ENCODE measurements around the gene LPP. TPM values are rescaled to one million over a fixed set of nuclear protein-coding genes. Genes with fewer than 3 reads are reported as not detected.

Gene LPP
- total and polyA plus RNA-seq, 8 donors: 4.9 to 84.4 (median 45.9) TPM

DNA sequence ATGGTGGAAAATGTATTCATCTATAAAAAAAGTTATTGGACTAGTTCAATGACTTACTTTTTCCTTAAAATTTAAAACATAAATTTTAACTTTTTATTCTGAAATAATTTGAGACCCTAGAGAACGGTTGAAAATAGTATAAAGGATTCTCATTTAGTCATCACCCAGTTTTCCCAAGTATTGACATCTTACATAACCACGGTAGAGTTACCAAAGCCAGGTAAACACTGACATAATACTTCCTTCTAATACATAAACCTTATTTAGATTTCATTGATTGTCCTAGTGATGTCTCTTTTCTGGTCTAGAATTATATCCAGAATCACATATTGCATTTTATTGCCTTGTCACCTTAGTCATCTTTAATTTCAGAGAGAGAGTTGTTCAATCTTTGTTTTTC is 319.1 kb downstream of the LPP start:
- H3K4me1 ChIP-seq: peaks cover 0 to 7% (median 0%) of the 10 kb centered on the region in 3 donors
- TF ChIP-seq, protein P1, sequence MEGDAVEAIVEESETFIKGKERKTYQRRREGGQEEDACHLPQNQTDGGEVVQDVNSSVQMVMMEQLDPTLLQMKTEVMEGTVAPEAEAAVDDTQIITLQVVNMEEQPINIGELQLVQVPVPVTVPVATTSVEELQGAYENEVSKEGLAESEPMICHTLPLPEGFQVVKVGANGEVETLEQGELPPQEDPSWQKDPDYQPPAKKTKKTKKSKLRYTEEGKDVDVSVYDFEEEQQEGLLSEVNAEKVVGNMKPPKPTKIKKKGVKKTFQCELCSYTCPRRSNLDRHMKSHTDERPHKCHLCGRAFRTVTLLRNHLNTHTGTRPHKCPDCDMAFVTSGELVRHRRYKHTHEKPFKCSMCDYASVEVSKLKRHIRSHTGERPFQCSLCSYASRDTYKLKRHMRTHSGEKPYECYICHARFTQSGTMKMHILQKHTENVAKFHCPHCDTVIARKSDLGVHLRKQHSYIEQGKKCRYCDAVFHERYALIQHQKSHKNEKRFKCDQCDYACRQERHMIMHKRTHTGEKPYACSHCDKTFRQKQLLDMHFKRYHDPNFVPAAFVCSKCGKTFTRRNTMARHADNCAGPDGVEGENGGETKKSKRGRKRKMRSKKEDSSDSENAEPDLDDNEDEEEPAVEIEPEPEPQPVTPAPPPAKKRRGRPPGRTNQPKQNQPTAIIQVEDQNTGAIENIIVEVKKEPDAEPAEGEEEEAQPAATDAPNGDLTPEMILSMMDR (IDR thresholded peaks at IDR 0.05): no peak
- WGBS, 2 donors: 90 to 93% methylated on average over 2 of the region's 2 CpGs
- DNase-seq: no peak
- intact Hi-C loops (cut with DNase I): no loop called here
- no peaks in the 10 kb centered on the region for H3K27me3 ChIP-seq
- no peak overlapping the region for H3K4me3 ChIP-seq
- no peaks in the 10 kb centered on the region for H3K9me3 ChIP-seq
- no peak for ATAC-seq
- FAIRE-seq: no peak
- no peaks in the 10 kb centered on the region for H3K36me3 ChIP-seq
- H3K27ac ChIP-seq: no peak overlapping the region

DNA sequence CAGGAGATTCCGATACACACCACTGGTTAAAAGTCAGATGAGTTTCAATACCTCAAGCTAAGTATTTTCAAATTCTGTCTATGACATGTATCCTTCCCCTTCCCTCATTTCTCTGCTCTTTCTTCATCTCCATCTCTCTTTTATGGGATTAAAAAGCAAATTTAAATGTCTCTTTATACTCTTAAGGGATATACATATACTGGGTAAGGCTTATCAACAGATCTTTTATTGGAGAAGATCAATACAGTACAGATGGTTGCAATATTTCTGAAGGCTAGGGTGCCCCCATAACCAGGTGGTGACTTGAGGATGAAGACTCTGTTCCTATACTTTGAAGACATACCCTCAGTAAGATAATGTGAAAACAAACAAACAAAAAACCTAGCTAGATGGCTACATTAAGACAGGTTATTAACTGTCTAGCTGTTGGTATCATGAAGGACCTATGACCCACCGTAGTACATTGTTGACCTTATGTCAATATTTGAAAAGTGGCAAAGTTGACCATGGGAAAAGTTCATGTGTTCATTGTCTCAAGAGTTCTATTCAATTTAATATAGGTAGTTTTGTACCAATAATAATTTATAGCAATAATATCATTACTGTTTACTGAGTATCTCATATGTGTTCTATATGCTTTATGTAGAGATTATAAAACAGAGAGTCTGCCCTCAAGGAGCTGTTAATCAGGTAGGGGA is 319.8 kb downstream of the LPP start:
- TF ChIP-seq, protein P1 (IDR thresholded peaks at IDR 0.05): no peak
- 60 to 66% methylated on average over 2 of the region's 2 CpGs for WGBS, 2 donors
- ATAC-seq (peak in 3 of 4 donors; percentile 31 to 80 (median 56)), DNase-seq (no peak), FAIRE-seq (no peak)
- no peak overlapping the region for H3K4me3 ChIP-seq
- peaks cover 0 to 5% (median 0%) of the 10 kb centered on the region in 3 donors for H3K4me1 ChIP-seq
- no peaks in the 10 kb centered on the region for H3K9me3 ChIP-seq
- H3K27me3 ChIP-seq: no peaks in the 10 kb centered on the region
- H3K27ac ChIP-seq: no peak overlapping the region
- intact Hi-C loops (cut with DNase I): no loop called here
- no peaks in the 10 kb centered on the region for H3K36me3 ChIP-seq

DNA sequence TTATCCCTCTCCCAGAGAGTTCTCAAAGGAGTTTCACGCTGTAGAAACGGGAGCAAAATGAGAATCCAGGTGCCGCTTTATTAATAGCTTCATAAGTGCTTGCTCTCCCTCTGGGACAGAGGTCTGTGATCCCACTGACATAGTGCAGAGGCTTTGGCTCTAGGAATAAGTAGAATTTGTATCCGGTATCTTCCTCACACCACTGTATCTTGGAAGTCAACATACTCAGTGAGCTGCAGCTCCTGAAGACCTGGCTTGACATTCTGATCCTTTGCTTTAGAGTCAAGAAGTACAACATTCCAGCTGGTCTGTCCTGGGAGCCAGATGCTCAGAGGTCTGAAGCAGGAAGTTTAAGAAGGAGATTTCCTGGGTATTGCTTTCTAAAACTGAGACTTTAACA is 323.0 kb downstream of the LPP start:
- Histone ChIP-seq H3K4me1 (peaks cover 0 to 5% (median 0%) of the 10 kb centered on the region in 3 donors), H3K4me3 (no peak overlapping the region), H3K36me3 (no peaks in the 10 kb centered on the region), H3K27ac (no peak overlapping the region), H3K27me3 (no peaks in the 10 kb centered on the region), H3K9me3 (no peaks in the 10 kb centered on the region)
- TF ChIP-seq, protein P1 (IDR thresholded peaks at IDR 0.05): no peak
- FAIRE-seq (no peak), ATAC-seq (no peak), DNase-seq (no peak)
- 62 to 84% methylated on average over 4 of the region's 4 CpGs for WGBS, 2 donors
- intact Hi-C loops (cut with DNase I): no loop called here

DNA sequence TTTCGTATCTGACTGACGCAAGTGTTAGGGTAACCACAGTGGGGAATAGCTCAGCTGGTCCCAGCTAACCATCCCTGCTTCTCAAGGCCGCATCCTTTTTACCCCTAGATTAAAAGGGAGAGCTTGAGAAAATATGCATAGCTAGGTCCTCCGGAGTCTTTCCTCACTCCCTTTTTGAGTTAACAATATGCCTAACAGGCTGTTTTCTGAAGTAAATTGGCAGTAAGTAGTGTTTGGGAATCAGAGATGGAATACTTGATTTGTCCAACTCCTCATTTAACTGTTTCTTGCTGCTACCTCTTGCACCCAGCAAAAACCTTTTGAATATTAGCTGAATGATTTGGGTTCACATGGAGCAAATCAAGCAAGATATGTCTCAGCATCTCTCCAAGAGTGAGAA is 326.1 kb downstream of the LPP start:
- 95 to 99% methylated on average over 4 of the region's 4 CpGs for WGBS, 2 donors
- Histone ChIP-seq H3K27ac (no peak overlapping the region), H3K36me3 (peaks cover 0 to 5% (median 0%) of the 10 kb centered on the region in 3 donors), H3K4me3 (no peak overlapping the region), H3K27me3 (no peaks in the 10 kb centered on the region), H3K9me3 (no peaks in the 10 kb centered on the region), H3K4me1 (peaks cover 0 to 5% (median 0%) of the 10 kb centered on the region in 3 donors)
- DNase-seq: no peak
- no peak for ATAC-seq
- FAIRE-seq: no peak
- intact Hi-C loops (cut with DNase I): no loop called here
- TF ChIP-seq, protein P1 (IDR thresholded peaks at IDR 0.05): no peak

DNA sequence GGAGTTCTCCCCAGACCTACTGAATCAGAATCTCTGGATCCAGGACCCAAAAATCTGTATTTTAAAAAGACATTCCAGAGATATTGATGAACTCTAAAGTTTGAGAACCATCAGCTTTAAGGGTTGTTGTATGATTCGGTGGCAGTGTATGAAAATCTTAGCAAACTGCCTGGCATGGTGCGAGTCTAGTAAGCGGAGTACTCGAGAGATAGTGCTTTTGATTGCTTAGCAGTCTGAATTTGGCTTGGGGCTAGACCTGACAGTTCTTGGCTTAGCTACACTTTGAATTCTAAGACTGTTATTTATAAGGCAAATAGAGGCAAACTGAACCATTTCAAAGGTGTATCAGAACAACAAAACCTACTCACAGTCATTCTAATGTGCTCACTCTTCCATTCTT is 329.0 kb downstream of the LPP start:
- DNase-seq (no peak), FAIRE-seq (no peak), ATAC-seq (no peak)
- Histone ChIP-seq H3K36me3 (peaks cover 0 to 8% (median 0%) of the 10 kb centered on the region in 3 donors), H3K27ac (no peak overlapping the region), H3K27me3 (no peaks in the 10 kb centered on the region), H3K4me1 (no peaks in the 10 kb centered on the region), H3K9me3 (no peaks in the 10 kb centered on the region), H3K4me3 (no peak overlapping the region)
- intact Hi-C loops (cut with DNase I): no loop called here
- TF ChIP-seq, protein P1 (IDR thresholded peaks at IDR 0.05): no peak
- WGBS, 2 donors: 62 to 67% methylated on average over 4 of the region's 4 CpGs
